OCI-LY3 (cell line): Measurements from ENCODE around the gene PSMB9.
A peak's percentile ranks its signal among the peaks of the same experiment; 100 is the strongest.

ENCODE experiments used
- CTCF ChIP-seq: fragments of 200-600, 300-600 bp; sonication (generic); IDR thresholded peaks from 2 replicates; pipeline ENCODE4 v1.5.1; 2014; ENCODE audit warnings: antibody characterized with exemption, low read length, low read depth
- EZH2phosphoT487 ChIP-seq: fragments of 200-600 bp; shearing (Covaris generic); IDR thresholded peaks from 2 replicates; pipeline ENCODE4 v1.6.1; 2018; ENCODE audit warnings: antibody characterized with exemption, mixed run types, low read depth

GRCh38 chr6:32853541-32854375 is at the start of gene PSMB9, which contains the start of gene TAP1:
- peak; percentile 60 for TF ChIP-seq CTCF
- TF ChIP-seq EZH2phosphoT487 = no peak
